OCI-LY3 (cell line): ENCODE results near the gene ASTN2.

Source experiments
- H2AFZ ChIP-seq: fragments of 200-600, 300-600 bp; shearing (Covaris generic); 2 replicates; pipeline ENCODE4 v1.6.0; 2014; ENCODE audit warnings: antibody characterized with exemption, low read depth, low read length
- H3K27ac ChIP-seq: fragments of 200-600, 300-600 bp; sonication (generic); 2 replicates; pipeline ENCODE4 v1.5.1; 2014; ENCODE audit warnings: mild to moderate bottlenecking, low read length, moderate library complexity, mixed read lengths
- H3K27me3 ChIP-seq: fragments of 200-600, 300-600 bp; sonication (generic); 2 replicates; pipeline ENCODE4 v1.6.1; 2014; ENCODE audit warnings: low read depth, low read length, mixed read lengths
- H3K36me3 ChIP-seq: fragments of 200-600, 300-600 bp; sonication (generic); replicated peaks from 2 replicates; pipeline ENCODE3; 2014; ENCODE audit warnings: low read depth, low read length, mixed read lengths
- H3K4me1 ChIP-seq: fragments of 300-600, 200-600 bp; sonication (generic); 2 replicates; pipeline ENCODE4 v1.6.1; 2014; ENCODE audit warnings: low read length, mixed read lengths
- H3K4me2 ChIP-seq: fragments of 200-600, 300-600 bp; sonication (generic); 2 replicates; pipeline ENCODE4 v1.6.1; 2014; ENCODE audit warnings: low read length, mixed read lengths
- H3K4me3 ChIP-seq: fragments of 300-600, 200-600 bp; sonication (generic); 2 replicates; pipeline ENCODE4 v1.5.1; 2014; ENCODE audit warnings: antibody characterized with exemption, mild to moderate bottlenecking, low read length, moderate library complexity
- H3K79me2 ChIP-seq: fragments of 300-600, 200-600 bp; shearing (Covaris generic); 2 replicates; pipeline ENCODE4 v1.6.1; 2014; ENCODE audit warnings: mild to moderate bottlenecking, low read length, mixed read lengths
- H3K9ac ChIP-seq: fragments of 300-600, 200-600 bp; shearing (Covaris generic); 2 replicates; pipeline ENCODE4 v1.6.0; 2014; ENCODE audit warnings: mild to moderate bottlenecking, low read length, moderate library complexity
- H3K9me3 ChIP-seq: fragments of 200-600, 300-600 bp; shearing (Covaris generic); 2 replicates; pipeline ENCODE4 v1.6.1; 2014; ENCODE audit warnings: low read length, mixed read lengths; ENCODE audit not compliant: insufficient read depth
- H4K20me1 ChIP-seq: fragments of 200-600, 300-600 bp; sonication (generic); 2 replicates; pipeline ENCODE4 v1.6.1; 2016; ENCODE audit warnings: low read length, mixed read lengths; ENCODE audit not compliant: insufficient read depth
- CTCF ChIP-seq: fragments of 200-600, 300-600 bp; sonication (generic); IDR thresholded peaks from 2 replicates; pipeline ENCODE4 v1.5.1; 2014; ENCODE audit warnings: antibody characterized with exemption, low read length, low read depth
- EZH2phosphoT487 ChIP-seq: fragments of 200-600 bp; shearing (Covaris generic); IDR thresholded peaks from 2 replicates; pipeline ENCODE4 v1.6.1; 2018; ENCODE audit warnings: antibody characterized with exemption, mixed run types, low read depth

The ASTN2 gene

GRCh38 chr9:116569111-116569510 is 845.7 kb downstream of the ASTN2 start:
- H3K79me2 ChIP-seq, result no peaks in the 10 kb centered on the region
- no peaks in the 10 kb centered on the region for H3K9me3 ChIP-seq
- H3K36me3 ChIP-seq, result no peaks in the 10 kb centered on the region
- H2AFZ ChIP-seq, result no peak overlapping the region
- no peaks in the 10 kb centered on the region for H3K27me3 ChIP-seq
- no peaks in the 10 kb centered on the region for H3K4me1 ChIP-seq
- no peaks in the 10 kb centered on the region for H4K20me1 ChIP-seq
- no peak overlapping the region for H3K4me2 ChIP-seq
- no peak overlapping the region for H3K4me3 ChIP-seq
- H3K27ac ChIP-seq, result no peak overlapping the region
- TF ChIP-seq CTCF, result no peak
- TF ChIP-seq EZH2phosphoT487, result no peak
- H3K9ac ChIP-seq, result no peak overlapping the region

- no peaks in the 10 kb centered on the region for H3K9me3 ChIP-seq
- no peaks in the 10 kb centered on the region for H3K4me1 ChIP-seq
- no peak overlapping the region for H3K4me3 ChIP-seq
- no peaks in the 10 kb centered on the region for H3K27me3 ChIP-seq
- TF ChIP-seq CTCF (no peak), EZH2phosphoT487 (no peak)
- no peak overlapping the region for H2AFZ ChIP-seq
- H3K4me2 ChIP-seq, result no peak overlapping the region
- H3K9ac ChIP-seq, result no peak overlapping the region
- H3K36me3 ChIP-seq, result no peaks in the 10 kb centered on the region
- no peak overlapping the region for H3K27ac ChIP-seq
- no peaks in the 10 kb centered on the region for H4K20me1 ChIP-seq
- H3K79me2 ChIP-seq, result no peaks in the 10 kb centered on the region
Observed at GRCh38 chr9:116566677-116567488, 848.0 kb downstream of the ASTN2 start.

GRCh38 chr9:116565986-116566385 is 848.9 kb downstream of the ASTN2 start:
- H3K27ac ChIP-seq, result no peak overlapping the region
- H3K27me3 ChIP-seq, result no peaks in the 10 kb centered on the region
- H2AFZ ChIP-seq, result no peak overlapping the region
- TF ChIP-seq EZH2phosphoT487 (no peak), CTCF (no peak)
- H3K9ac ChIP-seq, result no peak overlapping the region
- no peak overlapping the region for H3K4me3 ChIP-seq
- no peaks in the 10 kb centered on the region for H4K20me1 ChIP-seq
- H3K79me2 ChIP-seq, result no peaks in the 10 kb centered on the region
- no peaks in the 10 kb centered on the region for H3K9me3 ChIP-seq
- H3K4me1 ChIP-seq, result no peaks in the 10 kb centered on the region
- no peak overlapping the region for H3K4me2 ChIP-seq
- H3K36me3 ChIP-seq, result no peaks in the 10 kb centered on the region

GRCh38 chr9:116564266-116564793 is 850.5 kb downstream of the ASTN2 start:
- H3K9ac ChIP-seq, result no peak overlapping the region
- H3K4me1 ChIP-seq, result no peaks in the 10 kb centered on the region
- TF ChIP-seq CTCF, result no peak
- TF ChIP-seq EZH2phosphoT487, result no peak
- H4K20me1 ChIP-seq, result no peaks in the 10 kb centered on the region
- no peaks in the 10 kb centered on the region for H3K27me3 ChIP-seq
- no peaks in the 10 kb centered on the region for H3K9me3 ChIP-seq
- H3K36me3 ChIP-seq, result no peaks in the 10 kb centered on the region
- no peak overlapping the region for H3K4me2 ChIP-seq
- no peak overlapping the region for H2AFZ ChIP-seq
- H3K27ac ChIP-seq, result no peak overlapping the region
- no peaks in the 10 kb centered on the region for H3K79me2 ChIP-seq
- no peak overlapping the region for H3K4me3 ChIP-seq
